ENCODE measurements around the gene INSIG2.

INSIG2 gene

DNA sequence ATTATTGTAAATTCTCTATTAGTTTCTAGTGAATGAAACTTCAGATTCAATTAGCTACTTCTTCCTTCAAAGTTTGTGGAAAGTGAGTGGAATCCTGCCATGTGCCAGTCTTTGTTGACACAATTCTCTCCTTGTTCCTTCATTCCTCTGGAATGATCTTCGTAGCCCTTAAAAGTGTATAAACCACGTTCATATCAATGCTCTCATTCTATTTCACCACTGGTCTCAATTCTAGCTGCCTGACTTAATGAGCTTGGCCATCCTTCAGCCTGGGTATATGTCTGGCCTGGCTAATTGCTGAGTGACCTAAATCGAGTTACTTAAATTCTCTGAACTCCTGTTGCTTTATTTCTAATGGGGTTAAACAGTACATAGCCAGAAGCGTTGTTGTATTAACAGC is 43.5 kb downstream of the INSIG2 start:
- no peak for DNase-seq

DNA sequence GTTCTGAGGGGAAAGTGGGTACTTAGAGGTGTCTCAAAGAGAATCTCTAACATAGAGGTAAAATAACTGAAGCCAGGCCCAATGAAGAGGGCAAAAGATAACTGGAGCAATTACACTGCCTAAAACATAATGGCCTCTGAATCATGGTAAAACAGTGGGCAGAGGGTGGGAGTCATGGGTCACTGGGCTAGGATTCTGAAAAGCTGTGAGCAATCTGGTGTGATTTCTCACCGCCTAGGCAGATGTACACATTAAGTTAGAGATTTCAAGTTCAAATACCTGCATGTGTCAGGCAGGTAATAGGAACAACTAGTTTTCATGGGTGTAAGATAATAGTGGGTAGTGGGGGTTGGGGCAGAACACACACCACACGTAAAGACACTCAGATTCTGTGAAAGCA is 45.6 kb downstream of the INSIG2 start:
- no peak for DNase-seq

DNA sequence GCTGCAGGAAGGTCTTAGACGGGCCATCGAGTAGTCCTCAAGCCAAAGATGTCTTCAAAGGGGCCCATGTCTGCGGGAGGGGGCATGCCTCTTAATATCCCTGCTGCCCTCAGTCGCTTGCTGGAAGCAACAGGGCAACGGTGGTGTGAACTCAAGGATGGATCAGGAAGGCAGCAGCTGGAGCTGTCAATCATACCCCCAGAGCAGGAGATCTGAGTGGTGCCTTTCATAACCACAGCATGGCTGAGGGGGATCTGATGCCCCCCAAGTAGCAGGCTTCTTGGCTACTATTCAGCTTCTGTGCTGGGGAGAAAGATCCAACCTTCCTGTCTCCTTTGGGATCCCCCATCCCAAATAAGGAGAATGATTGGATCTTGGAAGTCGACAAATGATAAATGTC is 46.4 kb downstream of the INSIG2 start:
- DNase-seq = no peak

DNA sequence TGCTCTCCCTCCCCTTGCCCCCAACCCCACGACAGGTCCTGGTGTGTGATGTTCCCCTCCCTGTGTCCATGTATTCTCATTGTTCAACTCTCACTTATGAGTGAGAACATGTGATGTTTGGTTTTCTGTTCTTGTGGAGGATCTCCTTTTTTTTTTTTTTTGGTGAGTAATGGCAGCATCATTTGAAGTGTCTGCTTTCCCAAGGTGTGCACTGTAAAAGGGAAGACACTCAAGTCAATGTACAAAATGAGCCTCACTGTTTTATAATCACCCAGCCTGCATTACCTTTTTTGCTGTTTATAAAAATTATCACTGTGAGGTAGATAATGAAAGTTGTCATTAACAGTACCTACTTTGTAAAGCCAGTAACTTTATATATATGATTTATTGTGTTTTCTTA is 56.9 kb downstream of the INSIG2 start:
- no peak for DNase-seq

DNA sequence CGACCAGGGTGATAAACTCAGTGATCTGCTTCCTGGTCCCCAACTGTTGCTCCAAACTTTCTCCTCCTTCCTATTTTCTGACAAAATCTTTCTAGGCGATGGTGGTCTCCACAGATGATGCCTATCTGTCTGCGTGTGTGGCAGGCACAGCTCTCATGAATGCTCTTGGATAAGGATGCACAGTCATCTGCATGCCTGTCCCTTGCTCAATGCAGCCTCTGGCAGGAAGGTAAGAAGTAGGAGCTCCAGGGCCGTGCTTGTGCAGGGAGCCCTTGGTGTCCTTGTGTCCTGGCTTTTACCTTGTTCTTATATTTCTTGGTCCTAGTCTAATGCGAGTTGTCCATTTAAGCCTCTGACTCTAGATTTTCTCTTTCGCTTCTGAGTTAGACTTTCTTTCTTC is 57.5 kb downstream of the INSIG2 start:
- no peak for DNase-seq

DNA sequence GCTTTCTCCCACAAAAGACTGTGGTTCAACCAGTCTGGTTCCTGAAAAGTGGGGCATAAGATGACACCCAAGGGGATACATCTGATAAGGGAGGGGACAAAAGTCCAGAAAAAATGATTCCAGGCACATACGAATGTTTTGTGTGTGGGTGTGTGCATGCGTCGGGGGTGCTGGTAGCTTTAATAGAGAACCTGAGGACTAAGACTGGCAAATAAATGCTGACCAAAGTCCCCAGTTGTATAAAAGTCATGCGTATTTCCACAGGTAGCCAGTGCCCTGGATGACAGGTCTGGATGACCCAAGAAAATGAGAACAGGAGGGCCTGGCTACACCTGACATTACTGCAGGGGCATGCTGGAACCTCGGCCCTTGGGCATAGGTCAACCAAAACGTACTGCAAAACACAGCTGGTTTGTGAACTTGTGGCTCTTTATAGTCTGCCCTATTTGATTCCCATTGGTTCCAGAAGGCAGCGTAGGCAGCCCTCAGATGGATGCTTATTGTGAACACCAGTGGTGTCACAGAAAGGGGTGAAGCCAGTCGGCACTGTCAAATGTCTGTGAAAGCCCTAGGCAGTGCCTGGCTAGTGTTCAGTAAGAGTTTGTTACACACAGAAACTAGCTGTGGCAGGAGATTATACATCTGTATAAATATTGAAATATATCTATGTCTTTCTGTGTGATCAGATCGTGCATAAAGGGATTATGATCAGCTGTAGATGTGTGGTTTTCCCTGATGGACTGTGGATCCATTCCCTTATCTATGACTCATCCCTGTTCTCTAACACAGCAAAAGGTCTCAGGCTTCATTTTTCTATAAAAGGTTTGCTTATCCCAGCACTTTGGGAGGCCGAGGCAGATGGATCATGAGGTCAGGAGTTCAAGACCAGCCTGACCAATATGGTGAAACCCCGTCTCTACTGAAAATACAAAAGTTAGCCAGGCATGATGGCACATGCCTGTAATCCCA is 58.3 kb downstream of the INSIG2 start:
- no peak for DNase-seq

DNA sequence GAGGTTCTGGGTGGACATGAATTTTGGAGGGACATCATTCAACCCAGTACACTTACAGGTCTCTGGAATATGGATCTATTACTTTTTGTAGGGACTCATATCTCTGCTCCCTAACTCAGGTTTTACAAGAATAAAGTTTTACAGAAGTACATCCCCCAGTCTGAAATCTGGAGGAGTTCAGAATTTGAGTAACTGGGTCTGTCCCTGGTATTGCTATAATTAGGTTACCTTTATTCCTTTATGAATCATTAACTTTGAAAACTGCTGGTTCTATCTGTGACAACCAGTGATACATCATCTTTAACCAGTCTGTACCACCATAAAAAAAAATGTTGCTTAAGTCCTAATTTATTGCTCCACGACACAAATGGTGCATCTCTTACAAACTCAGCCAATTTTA is 59.9 kb downstream of the INSIG2 start:
- DNase-seq = no peak

DNA sequence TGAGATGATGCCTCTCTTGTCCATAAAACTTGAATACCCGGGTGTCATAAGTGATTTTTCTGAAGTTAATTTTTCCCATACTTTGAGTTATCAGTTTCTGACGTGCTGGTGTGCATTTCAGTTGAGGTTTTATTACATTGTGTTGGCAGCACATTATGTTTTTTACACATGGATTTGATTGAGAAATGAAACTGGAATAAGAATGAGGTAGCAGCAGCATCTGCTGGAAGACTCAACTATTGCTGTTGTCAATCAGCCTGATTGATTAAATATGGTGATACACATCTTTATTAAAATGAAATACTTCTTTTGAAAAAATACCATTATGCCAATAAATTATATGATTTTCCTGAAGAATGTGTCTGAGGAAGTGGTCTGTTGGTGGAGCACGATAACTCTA is 60.5 kb downstream of the INSIG2 start:
- DNase-seq = no peak

DNA sequence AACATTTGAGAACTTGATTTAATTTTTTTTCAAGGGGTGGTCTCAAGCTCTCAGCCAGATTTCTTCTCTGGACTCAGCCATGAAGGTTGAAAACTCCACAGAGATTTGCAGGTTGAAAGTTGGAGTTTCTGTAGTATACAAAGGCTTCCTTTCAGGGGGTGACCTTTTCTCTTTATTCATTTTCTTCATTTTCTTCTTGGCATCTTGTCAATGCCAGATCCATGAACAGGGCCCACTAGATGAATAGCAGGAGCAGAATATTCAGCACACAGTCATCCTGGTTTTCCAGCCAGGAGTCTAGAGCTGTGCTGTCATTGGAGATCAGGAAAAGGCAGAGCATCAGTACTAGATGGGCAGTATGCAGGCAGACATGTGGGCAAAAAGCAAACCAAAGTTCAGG is 62.0 kb downstream of the INSIG2 start:
- DNase-seq = no peak

DNA sequence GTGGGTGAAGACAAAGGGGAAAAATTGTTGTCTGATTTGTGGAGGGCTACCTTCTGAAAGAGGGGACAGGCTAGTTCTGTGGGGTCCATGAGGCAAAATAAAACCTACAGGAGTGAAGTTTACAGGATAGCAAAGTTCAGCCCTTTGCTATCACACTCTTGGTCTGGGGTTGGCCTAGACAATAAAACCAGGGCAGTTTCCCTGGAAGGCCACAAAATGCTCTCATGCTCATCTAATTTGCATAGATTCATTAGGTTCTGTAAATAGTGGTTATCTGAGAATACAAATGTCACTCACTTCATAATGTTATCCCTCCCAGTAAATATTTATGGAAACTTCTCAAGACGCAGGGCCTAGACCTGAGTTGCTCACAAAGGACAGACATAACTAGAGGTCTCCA is 63.6 kb downstream of the INSIG2 start:
- DNase-seq = no peak

DNA sequence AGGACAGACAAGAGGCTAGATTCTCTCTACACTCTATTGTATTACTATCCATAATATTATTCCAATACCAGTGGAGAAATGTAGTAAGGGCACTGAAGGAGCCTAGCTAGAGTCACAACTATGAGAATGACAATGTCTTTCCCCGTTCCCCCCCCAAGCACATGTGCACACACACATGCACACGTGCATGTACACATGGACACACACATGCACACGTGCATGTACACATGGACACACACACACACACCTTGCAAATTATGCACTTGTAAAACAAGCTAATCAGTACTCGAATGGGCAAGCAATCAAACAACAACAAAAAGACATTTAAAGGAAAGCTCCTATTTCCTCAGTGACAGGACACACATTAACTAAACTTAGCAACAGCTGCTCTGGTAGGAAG is 65.2 kb downstream of the INSIG2 start:
- no peak for DNase-seq

DNA sequence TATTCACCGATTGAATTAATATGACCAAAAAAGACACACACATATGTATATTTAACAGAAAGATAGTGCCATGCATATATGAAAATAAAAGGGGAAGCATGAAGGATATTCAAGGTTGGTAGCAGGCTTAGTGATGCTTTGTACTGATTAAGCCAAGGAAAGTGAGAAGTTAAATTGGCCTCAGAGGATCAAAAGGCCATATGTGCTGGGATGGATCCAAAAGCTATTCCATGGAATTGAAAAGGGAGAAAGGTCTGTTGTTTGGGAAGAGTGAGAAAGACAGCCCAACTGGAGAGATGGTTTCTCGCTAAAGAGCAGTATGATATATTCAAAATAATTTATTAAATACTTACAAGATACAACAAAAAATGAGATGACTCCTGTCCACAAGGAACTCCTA is 65.9 kb downstream of the INSIG2 start:
- DNase-seq = no peak
